HepG2 (cell line): ENCODE measurements around the gene TSSK3. TPM values are rescaled to one million over a fixed set of nuclear protein-coding genes. Genes with fewer than 3 reads are reported as not detected.

Source experiments
- ARID4A ChIP-seq: sonication (generic); formaldehyde crosslinking; IDR thresholded peaks from 2 replicates; pipeline ENCODE4 v1.5.0; 2020; ENCODE audit warnings: mild to moderate bottlenecking, missing genetic modification reagents, borderline replicate concordance
- EEA1 ChIP-seq: sonication (generic); formaldehyde crosslinking; IDR thresholded peaks from 2 replicates; pipeline ENCODE4 v1.5.1; 2020; ENCODE audit warnings: mild to moderate bottlenecking, missing genetic modification reagents, borderline replicate concordance
- FOXK1 ChIP-seq: sonication (generic); formaldehyde crosslinking; IDR thresholded peaks from 2 replicates; pipeline ENCODE4 v1.4.0; 2020; ENCODE audit warnings: low read depth, missing genetic modification reagents, borderline replicate concordance
- HNRNPK ChIP-seq: fragments of 200-400 bp; formaldehyde crosslinking; IDR thresholded peaks from 2 replicates; pipeline ENCODE4 v1.6.1; 2018; ENCODE audit warnings: low read length, low read depth, moderate library complexity, mild to moderate bottlenecking; ENCODE audit not compliant: poor library complexity, severe bottlenecking
- KLF15 ChIP-seq: sonication (generic); formaldehyde crosslinking; IDR thresholded peaks from 2 replicates; pipeline ENCODE4 v1.8.1; 2023; ENCODE audit warnings: borderline replicate concordance, mild to moderate bottlenecking, inconsistent platforms, missing genetic modification reagents, mixed read lengths
- MNT ChIP-seq: fragments of 450-650 bp; IDR thresholded peaks from 2 replicates; pipeline ENCODE4 v1.6.1; 2016
- SATB2 ChIP-seq: sonication (generic); formaldehyde crosslinking; IDR thresholded peaks from 2 replicates; pipeline ENCODE4 v1.5.0; 2020; ENCODE audit warnings: missing genetic modification reagents
- SIX1 ChIP-seq: sonication (generic); formaldehyde crosslinking; IDR thresholded peaks from 2 replicates; pipeline ENCODE4 v1.4.0; 2020; ENCODE audit warnings: missing genetic modification reagents, borderline replicate concordance
- TP53 ChIP-seq: sonication (generic); formaldehyde crosslinking; conservative IDR thresholded peaks from 2 replicates; pipeline ENCODE4 v1.4.0; 2020; ENCODE audit warnings: missing genetic modification reagents
- XBP1 ChIP-seq: sonication (generic); formaldehyde crosslinking; IDR thresholded peaks from 2 replicates; pipeline ENCODE4 v1.5.0; 2020; ENCODE audit warnings: missing genetic modification reagents
- ZBTB14 ChIP-seq: sonication (generic); formaldehyde crosslinking; IDR thresholded peaks from 2 replicates; pipeline ENCODE4 v1.4.0; 2020; ENCODE audit warnings: missing genetic modification reagents
- ZNF263 ChIP-seq: sonication (generic); formaldehyde crosslinking; IDR thresholded peaks from 2 replicates; pipeline ENCODE4 v1.4.0; 2020; ENCODE audit warnings: missing genetic modification reagents
- ZNF431 ChIP-seq: sonication (generic); formaldehyde crosslinking; IDR thresholded peaks from 2 replicates; pipeline ENCODE4 v1.9.0; 2022; ENCODE audit warnings: missing genetic modification reagents, low read depth, mild to moderate bottlenecking, borderline replicate concordance
- ZNF776 ChIP-seq: sonication (generic); formaldehyde crosslinking; IDR thresholded peaks from 2 replicates; pipeline ENCODE4 v1.4.0; 2020; ENCODE audit warnings: mild to moderate bottlenecking, missing genetic modification reagents
- polyA plus RNA-seq, 8 experiments: library from polyadenylated mRNA; depleted of rRNA in 3 of 8; stranded (reverse) in 7 of 8; unstranded in 1 of 8; fragments of >200 nt; fragmentation: Illumina TruSeq in 4 of 8; extraction: Trizol in 4 of 8; gene quantifications; 2 replicates each; pipeline versions ENCODE4 v1.2.1 to v1.2.3, GENCODE V29; 2011 to 2016; ENCODE audit warnings: low read depth in 4 of 8, missing spikeins in 1 of 8, mixed read lengths in 1 of 8; ENCODE audit not compliant: insufficient read depth in 1 of 8
- total RNA-seq, 5 experiments: library from RNA; depleted of rRNA; stranded (reverse); fragments of >200 nt; fragmentation: Illumina TruSeq; extraction: Trizol; gene quantifications; 2 replicates each; pipeline ENCODE4 v1.2.3, GENCODE V29; 2016; ENCODE audit warnings: low read depth in 1 of 5
- TF ChIP-seq, protein P1 (sequence below): sonication (generic); formaldehyde crosslinking; IDR thresholded peaks from 2 replicates; pipeline ENCODE4 v1.5.0; 2020; ENCODE audit warnings: mild to moderate bottlenecking, missing genetic modification reagents, borderline replicate concordance
- TF ChIP-seq, protein P2 (sequence below): sonication (generic); formaldehyde crosslinking; IDR thresholded peaks from 2 replicates; pipeline ENCODE4 v1.4.0; 2020; ENCODE audit warnings: missing genetic modification reagents

Gene TSSK3
- total and polyA plus RNA-seq, 2 of the 13 experiments (the other 11 are each of a cell fraction or from before 2014, with no cell fraction given): 1.0 to 1.1 TPM

DNA sequence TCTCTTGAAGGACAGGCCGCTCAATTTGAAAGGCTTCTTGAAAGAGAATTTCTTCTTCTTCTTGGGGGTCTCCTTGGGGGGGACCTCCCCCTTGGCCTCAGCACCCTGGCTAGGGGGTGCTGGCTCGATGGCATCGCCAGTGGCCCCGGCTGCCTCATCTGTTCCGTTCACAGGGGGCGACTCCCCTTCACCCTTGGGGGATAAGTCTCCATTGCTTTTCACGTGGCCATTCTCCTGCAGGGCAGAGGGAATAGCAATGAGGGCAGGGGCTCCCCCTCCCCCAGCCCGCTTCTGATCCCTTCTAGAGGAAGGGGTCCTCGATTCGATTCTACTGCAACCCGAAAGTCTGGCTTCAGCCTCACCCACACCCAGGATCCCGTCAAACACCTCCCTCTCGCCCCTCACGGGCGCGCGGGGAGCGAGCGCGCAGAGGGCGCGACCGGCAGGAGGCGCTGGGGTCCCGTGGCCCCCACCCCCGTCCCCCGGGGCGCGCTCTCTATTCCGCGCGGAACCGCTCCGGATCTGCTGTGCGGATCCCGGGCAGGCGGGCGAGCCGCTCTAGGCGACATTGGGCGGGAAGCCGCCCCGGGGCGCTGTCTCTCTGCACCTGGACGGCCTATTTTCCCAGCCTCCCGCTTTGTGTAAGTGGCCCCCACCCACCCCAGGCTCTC, 27.3 kb upstream of the TSSK3 start (continued):
- TF ChIP-seq XBP1 (CRISPR knock-in tag): no peak
- TF ChIP-seq, protein P1, sequence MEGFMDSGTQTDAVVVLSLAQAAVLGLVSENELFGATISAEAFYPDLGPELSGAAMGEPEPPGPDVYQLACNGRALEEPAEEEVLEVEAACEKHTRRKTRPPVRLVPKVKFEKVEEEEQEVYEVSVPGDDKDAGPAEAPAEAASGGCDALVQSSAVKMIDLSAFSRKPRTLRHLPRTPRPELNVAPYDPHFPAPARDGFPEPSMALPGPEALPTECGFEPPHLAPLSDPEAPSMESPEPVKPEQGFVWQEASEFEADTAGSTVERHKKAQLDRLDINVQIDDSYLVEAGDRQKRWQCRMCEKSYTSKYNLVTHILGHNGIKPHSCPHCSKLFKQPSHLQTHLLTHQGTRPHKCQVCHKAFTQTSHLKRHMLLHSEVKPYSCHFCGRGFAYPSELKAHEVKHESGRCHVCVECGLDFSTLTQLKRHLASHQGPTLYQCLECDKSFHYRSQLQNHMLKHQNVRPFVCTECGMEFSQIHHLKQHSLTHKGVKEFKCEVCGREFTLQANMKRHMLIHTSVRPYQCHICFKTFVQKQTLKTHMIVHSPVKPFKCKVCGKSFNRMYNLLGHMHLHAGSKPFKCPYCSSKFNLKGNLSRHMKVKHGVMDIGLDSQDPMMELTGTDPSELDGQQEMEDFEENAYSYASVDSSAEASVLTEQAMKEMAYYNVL (CRISPR knock-in tag): no peak
- peak; percentile 49 for TF ChIP-seq ARID4A (CRISPR knock-in tag)
- TF ChIP-seq KLF15: no peak
- TF ChIP-seq MNT: no peak
- no peak for TF ChIP-seq SATB2 (CRISPR knock-in tag)
- peak; percentile 13 for TF ChIP-seq HNRNPK
- no peak for TF ChIP-seq ZNF263 (CRISPR knock-in tag)
- TF ChIP-seq EEA1: no peak
- TF ChIP-seq ZNF431 (CRISPR knock-in tag): no peak
- peak; percentile 40; the same call in 1 of the 2 replicates for TF ChIP-seq FOXK1 (CRISPR knock-in tag)
- peak; percentile 36 for TF ChIP-seq ZNF776 (CRISPR knock-in tag)
- TF ChIP-seq ZBTB14 (CRISPR knock-in tag): peak; percentile 90
- TF ChIP-seq, protein P2, sequence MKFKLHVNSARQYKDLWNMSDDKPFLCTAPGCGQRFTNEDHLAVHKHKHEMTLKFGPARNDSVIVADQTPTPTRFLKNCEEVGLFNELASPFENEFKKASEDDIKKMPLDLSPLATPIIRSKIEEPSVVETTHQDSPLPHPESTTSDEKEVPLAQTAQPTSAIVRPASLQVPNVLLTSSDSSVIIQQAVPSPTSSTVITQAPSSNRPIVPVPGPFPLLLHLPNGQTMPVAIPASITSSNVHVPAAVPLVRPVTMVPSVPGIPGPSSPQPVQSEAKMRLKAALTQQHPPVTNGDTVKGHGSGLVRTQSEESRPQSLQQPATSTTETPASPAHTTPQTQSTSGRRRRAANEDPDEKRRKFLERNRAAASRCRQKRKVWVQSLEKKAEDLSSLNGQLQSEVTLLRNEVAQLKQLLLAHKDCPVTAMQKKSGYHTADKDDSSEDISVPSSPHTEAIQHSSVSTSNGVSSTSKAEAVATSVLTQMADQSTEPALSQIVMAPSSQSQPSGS (CRISPR knock-in tag): 0 out of 2 replicates have a peak, but pooled peaks have one; percentile 28
- no peak for TF ChIP-seq SIX1 (CRISPR knock-in tag)
- TF ChIP-seq TP53: no peak
